GM18520 (cell line): Measurements from ENCODE around the gene AMBRA1.

Experiments used
- ATAC-seq: cut with Tn5 transposase; IDR thresholded peaks from one replicate; pipeline ENCODE4 v1.9.1; 2021; ENCODE audit not compliant: unreplicated experiment

Gene AMBRA1

GRCh38 chr11:46511342-46511741 lies 82.5 kb downstream of the AMBRA1 start:
- ATAC-seq = no peak

- ATAC-seq = no peak
Measured at GRCh38 chr11:46508360-46508759, 85.5 kb downstream of the AMBRA1 start.

- ATAC-seq = no peak
Measured at GRCh38 chr11:46506483-46506791, 87.4 kb downstream of the AMBRA1 start.

GRCh38 chr11:46505741-46506482 lies 87.9 kb downstream of the AMBRA1 start:
- ATAC-seq = no peak

GRCh38 chr11:46504817-46505613 lies 88.8 kb downstream of the AMBRA1 start:
- ATAC-seq = peak; percentile 42

- no peak for ATAC-seq
Measured at GRCh38 chr11:46499821-46500220, 94.0 kb downstream of the AMBRA1 start.

GRCh38 chr11:46498968-46499367 lies 94.9 kb downstream of the AMBRA1 start:
- ATAC-seq = no peak

GRCh38 chr11:46498179-46498578 lies 95.6 kb downstream of the AMBRA1 start:
- ATAC-seq = no peak

- no peak for ATAC-seq
Measured at GRCh38 chr11:46497498-46497897, 96.3 kb downstream of the AMBRA1 start.

- ATAC-seq = no peak
Measured at GRCh38 chr11:46493791-46494190, 100.0 kb downstream of the AMBRA1 start.

GRCh38 chr11:46492532-46492931 lies 101.3 kb downstream of the AMBRA1 start:
- ATAC-seq = no peak

GRCh38 chr11:46491661-46492330 lies 102.0 kb downstream of the AMBRA1 start:
- no peak for ATAC-seq

GRCh38 chr11:46490666-46491065 lies 103.2 kb downstream of the AMBRA1 start:
- no peak for ATAC-seq

- ATAC-seq = no peak
Measured at GRCh38 chr11:46489656-46490560, 103.9 kb downstream of the AMBRA1 start.

- no peak for ATAC-seq
Measured at GRCh38 chr11:46485856-46486443, 107.9 kb downstream of the AMBRA1 start.

- ATAC-seq = no peak
Measured at GRCh38 chr11:46484101-46484500, 109.7 kb downstream of the AMBRA1 start.

GRCh38 chr11:46480909-46481308 lies 112.9 kb downstream of the AMBRA1 start:
- no peak for ATAC-seq

GRCh38 chr11:46480166-46480726 lies 113.6 kb downstream of the AMBRA1 start:
- no peak for ATAC-seq

GRCh38 chr11:46479601-46480000 lies 114.2 kb downstream of the AMBRA1 start:
- no peak for ATAC-seq

- ATAC-seq = no peak
Measured at GRCh38 chr11:46478196-46478595, 115.6 kb downstream of the AMBRA1 start.
